HG03280 (cell line): Measurements from ENCODE around the gene HMG20B.
"Not testable (repeated sequence)": the region's sequence is repeated elsewhere in the genome, so short reads cannot be mapped to it uniquely, and the experiment has no call there.

Source experiments
- ATAC-seq: cut with Tn5 transposase; IDR thresholded peaks from one replicate; pipeline ENCODE4 v1.9.1; 2021; ENCODE audit warnings: mild to moderate bottlenecking, moderate library complexity; ENCODE audit not compliant: unreplicated experiment

The HMG20B gene

GRCh38 chr19:3572855-3573161 is at the start of gene HMG20B:
Gene HMG20B (plus strand): TSS chr19:3572944. CDS start chr19:3573310, 366 bp downstream.
- ATAC-seq, result no peak

- no peak for ATAC-seq
These were observed 49.2 kb upstream of the HMG20B start for GRCh38 chr19:3523361-3524077.

GRCh38 chr19:3524078-3524842 is 48.5 kb upstream of the HMG20B start:
- no peak for ATAC-seq

- ATAC-seq, result no peak
These were observed 47.8 kb upstream of the HMG20B start for GRCh38 chr19:3524904-3525451.

DNA sequence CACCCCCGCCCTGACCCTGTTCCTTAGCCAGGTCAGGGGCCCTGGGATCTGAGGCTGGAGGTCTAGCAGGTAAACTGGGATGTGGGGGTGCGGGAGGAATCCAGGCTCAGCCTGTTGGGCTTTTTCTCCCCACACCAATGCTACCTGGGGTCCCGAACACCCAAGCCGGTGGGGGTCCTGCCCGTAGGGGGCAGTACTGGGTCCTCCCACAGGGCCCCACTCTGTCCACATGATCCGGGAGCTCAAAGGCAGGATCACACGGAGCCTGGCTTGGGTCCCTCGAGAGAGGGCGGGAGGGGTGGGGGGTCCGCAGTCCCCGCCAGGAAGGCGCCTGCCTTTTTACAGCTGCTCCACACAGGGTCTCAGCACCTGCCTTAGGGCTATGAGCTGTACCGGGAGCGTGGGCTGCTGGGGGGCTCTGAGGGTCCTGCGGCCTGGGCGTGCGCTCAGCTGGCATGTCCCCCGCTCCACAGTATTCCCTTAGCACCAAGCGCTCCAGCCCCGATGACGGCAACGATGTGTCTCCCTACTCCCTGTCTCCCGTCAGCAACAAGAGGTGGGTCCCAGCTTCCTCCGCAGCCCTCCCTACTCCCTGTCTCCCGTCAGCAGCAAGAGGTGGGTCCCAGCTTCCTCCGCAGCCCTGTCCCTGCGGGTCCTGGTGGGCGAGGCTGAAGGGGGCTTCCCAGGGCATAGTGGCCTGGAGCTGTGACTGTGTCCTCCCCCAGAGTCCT is 46.1 kb upstream of the HMG20B start:
- no peak for ATAC-seq

DNA sequence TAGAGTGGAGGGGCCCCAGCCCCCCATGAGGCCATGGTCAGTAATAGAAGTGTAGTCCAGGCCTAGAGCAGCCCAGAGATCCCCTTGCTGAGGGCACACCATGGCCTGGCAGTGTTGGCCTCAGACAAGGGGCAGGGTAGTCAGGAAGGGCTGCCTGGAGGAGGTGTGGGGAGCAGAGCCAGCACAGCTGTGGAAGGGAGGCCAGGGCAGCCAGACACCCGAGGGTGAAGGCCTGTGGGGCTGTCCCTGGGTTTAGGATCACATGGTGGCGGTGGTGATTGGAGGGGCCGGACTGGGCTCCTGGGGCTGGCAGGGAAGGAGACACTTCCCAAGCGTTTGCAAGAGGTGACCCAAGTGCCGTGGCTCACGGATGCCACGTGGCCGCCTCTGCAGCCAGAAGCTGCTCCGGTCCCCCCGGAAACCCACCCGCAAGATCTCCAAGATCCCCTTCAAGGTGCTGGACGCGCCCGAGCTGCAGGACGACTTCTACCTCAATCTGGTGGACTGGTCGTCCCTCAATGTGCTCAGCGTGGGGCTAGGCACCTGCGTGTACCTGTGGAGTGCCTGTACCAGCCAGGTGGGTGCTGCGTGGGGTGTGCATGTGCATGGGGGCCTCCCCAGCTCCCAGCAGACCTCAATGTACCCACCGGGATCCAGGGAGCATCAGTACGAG is 45.4 kb upstream of the HMG20B start:
- no peak for ATAC-seq

GRCh38 chr19:3528080-3528479 is 44.7 kb upstream of the HMG20B start:
- ATAC-seq, result no peak

DNA sequence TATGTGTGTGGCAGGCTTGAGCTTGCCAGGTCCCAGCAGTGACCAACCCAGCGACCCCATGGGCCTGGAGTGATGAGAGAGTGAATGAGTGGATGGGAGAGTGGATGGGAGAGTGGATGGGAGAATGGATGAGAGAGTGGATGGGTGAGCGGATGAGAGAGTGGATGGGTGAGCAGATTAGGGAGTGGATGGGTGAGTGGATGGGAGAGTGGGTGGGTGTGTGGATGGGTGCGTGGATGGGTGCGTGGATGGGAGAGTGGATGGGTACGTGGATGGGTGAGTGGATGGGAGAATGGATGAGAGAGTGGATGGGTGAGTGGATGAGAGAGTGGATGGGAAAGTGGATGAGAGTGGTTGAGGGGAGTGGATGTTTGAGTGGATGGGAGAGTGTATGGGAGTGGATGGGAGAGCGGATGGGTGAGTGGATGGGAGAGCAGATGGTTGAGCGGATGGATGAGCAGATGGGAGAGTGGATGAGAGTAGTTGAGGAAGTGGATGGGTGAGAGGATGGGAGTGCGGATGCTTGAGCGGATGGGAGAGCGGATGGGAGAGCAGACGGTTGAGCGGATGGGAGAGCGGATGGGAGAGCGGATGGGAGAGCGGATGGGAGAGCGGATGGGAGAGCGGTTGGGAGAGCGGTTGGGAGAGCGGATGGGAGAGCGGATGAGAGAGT is 44.1 kb upstream of the HMG20B start:
- no peak for ATAC-seq

GRCh38 chr19:3529299-3529698 is 43.4 kb upstream of the HMG20B start:
- not testable (repeated sequence) for ATAC-seq

DNA sequence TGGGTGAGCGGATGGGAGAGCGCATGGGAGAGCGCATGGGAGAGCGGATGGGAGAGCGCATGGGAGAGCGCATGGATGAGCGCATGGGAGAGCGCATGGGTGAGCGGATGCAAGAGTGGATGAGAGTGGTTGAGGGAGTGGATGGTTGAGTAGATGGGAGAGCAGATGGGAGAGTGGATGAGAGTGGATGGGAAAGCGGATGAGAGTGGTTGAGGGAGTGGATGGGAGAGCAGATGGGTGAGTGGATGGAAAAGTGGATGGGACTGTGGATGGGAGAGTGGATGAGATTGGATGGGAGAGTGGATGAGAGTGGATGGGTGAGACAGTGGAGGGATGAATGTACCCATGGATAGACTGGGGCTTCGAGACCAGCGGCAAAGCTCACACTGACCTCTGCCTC is 42.4 kb upstream of the HMG20B start:
- no peak for ATAC-seq

- no peak for ATAC-seq
These were observed 41.0 kb upstream of the HMG20B start for GRCh38 chr19:3531716-3532115.

GRCh38 chr19:3532154-3532786 is 40.5 kb upstream of the HMG20B start:
- ATAC-seq, result no peak

DNA sequence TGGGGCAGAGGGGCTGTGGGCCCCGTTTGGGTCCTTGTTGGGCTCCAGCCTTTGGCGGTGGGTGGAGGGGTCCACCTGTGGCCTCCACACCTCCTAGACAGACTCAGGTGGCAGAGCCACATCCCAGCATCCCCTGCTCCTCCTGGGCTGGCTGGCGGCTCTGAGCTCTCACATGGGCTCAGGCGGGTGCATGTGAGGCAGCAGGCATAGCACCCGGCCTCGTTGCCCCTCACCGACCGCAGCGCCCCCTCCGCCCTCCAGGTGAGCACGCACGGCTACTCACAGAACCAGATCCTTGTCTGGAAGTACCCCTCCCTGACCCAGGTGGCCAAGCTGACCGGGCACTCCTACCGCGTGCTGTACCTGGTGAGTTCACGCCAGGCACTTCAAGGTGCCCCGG is 39.7 kb upstream of the HMG20B start:
- no peak for ATAC-seq

GRCh38 chr19:3533563-3534216 is 39.1 kb upstream of the HMG20B start:
- no peak for ATAC-seq

DNA sequence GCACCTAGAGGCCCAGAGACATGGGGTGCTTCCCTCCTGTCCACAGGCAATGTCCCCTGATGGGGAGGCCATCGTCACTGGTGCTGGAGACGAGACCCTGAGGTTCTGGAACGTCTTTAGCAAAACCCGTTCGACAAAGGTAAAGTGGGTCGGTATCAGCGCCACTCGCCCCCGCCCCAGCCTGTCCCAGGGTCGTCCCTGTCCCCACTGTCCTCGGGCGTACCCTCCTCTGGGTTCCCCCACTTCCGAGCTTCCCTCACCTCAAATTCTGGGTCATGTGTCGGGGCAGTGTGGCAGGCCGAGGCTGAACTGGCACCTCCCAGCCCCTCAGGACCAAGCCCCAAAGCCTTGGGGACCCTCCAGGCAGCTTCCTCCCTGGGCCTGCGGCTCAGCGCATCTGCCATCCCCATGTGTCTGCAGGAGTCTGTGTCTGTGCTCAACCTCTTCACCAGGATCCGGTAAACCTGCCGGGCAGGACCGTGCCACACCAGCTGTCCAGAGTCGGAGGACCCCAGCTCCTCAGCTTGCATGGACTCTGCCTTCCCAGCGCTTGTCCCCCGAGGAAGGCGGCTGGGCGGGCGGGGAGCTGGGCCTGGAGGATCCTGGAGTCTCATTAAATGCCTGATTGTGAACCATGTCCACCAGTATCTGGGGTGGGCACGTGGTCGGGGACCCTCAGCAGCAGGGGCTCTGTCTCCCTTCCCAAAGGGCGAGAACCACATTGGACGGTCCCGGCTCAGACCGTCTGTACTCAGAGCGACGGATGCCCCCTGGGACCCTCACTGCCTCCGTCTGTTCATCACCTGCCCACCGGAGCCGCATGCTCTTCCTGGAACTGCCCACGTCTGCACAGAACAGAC is 38.1 kb upstream of the HMG20B start:
- ATAC-seq, result no peak

GRCh38 chr19:3535235-3535535 is 37.6 kb upstream of the HMG20B start:
- no peak for ATAC-seq

GRCh38 chr19:3535563-3535965 is 37.2 kb upstream of the HMG20B start:
- ATAC-seq, result no peak

GRCh38 chr19:3535981-3536380 is 36.8 kb upstream of the HMG20B start:
- ATAC-seq, result no peak
